SK-N-SH (cell line): ENCODE results near the gene SEZ6. TPM values are rescaled to one million over a fixed set of nuclear protein-coding genes. Genes with fewer than 3 reads are reported as not detected.

Experiments
- CTCF ChIA-PET: fragments of 300-600, 350-600 bp; formaldehyde crosslinking; extraction: SDS; loops from one replicate; lab custom pipeline; 2021; lab: Yijun Ruan, JAX
- POLR2A ChIA-PET: fragments of 350-600 bp; sonication (Branson Sonifier 250); formaldehyde crosslinking; extraction: SDS; loops from one replicate; lab custom pipeline; 2020; ENCODE audit warnings: antibody characterized with exemption, inconsistent platforms; lab: Yijun Ruan, JAX
- DNase-seq: peaks from one replicate; pipeline ENCODE4 v3.0.0; 2012
- H2AFZ ChIP-seq: fragments of 200-600 bp; sonication (generic); 2 replicates; pipeline ENCODE4 v1.8.1; 2016; ENCODE audit warnings: antibody characterized with exemption, mild to moderate bottlenecking, low read depth
- H3F3A ChIP-seq: fragments of 200-600 bp; sonication (generic); replicated peaks from 2 replicates; pipeline ENCODE3; 2016; ENCODE audit warnings: antibody characterized with exemption, mild to moderate bottlenecking; ENCODE audit not compliant: insufficient read depth
- H3K27ac ChIP-seq, 2 experiments: fragments of 200-500 bp in 1 of 2; fragments of 200-600 bp in 1 of 2; sonication (Bioruptor generic) in 1 of 2; sonication (generic), shearing (Covaris generic) in 1 of 2; 2 replicates each; pipeline versions ENCODE4 v1.5.1 to v1.6.1; 2014 to 2016; ENCODE audit warnings: low read depth in 2 of 2, inconsistent platforms in 1 of 2, low read length in 1 of 2, mild to moderate bottlenecking in 1 of 2, mixed read lengths in 1 of 2
- H3K27me3 ChIP-seq: fragments of 200-600 bp; sonication (generic), shearing (Covaris generic); 2 replicates; pipeline ENCODE4 v1.6.1; 2016; ENCODE audit warnings: mixed run types; ENCODE audit not compliant: insufficient read depth
- H3K36me3 ChIP-seq, 2 experiments: fragments of 200-500 bp in 1 of 2; fragments of 200-600 bp in 1 of 2; sonication (Bioruptor generic) in 1 of 2; sonication (generic) in 1 of 2; replicated peaks in 1 of 2; 2 replicates each; pipeline versions ENCODE3 to v1.5.1; 2014 to 2016; ENCODE audit warnings: low read length in 1 of 2, mild to moderate bottlenecking in 1 of 2; ENCODE audit not compliant: insufficient read depth in 2 of 2, control insufficient read depth in 1 of 2
- H3K4me1 ChIP-seq, 2 experiments: fragments of 200-500 bp in 1 of 2; fragments of 200-600 bp in 1 of 2; sonication (Bioruptor generic) in 1 of 2; sonication (generic), shearing (Covaris generic) in 1 of 2; 2 replicates each; pipeline versions ENCODE4 v1.5.1 to v1.6.1; 2014 to 2016; ENCODE audit warnings: low read depth in 1 of 2, low read length in 1 of 2, mixed run types in 1 of 2; ENCODE audit not compliant: insufficient read depth in 2 of 2, control insufficient read depth in 1 of 2
- H3K4me2 ChIP-seq: fragments of 200-600 bp; sonication (generic), shearing (Covaris generic); 2 replicates; pipeline ENCODE4 v1.6.1; 2017; ENCODE audit warnings: mixed run types
- H3K4me3 ChIP-seq, 2 experiments: fragments of 200-500 bp in 1 of 2; fragments of 200-600 bp in 1 of 2; sonication (Bioruptor generic) in 1 of 2; sonication (generic), shearing (Covaris generic) in 1 of 2; 2 replicates each; pipeline versions ENCODE4 v1.5.1 to v1.8.1; 2014 to 2016; ENCODE audit warnings: low read depth in 2 of 2, inconsistent platforms in 1 of 2, low read length in 1 of 2, mild to moderate bottlenecking in 1 of 2, mixed read lengths in 1 of 2, moderate library complexity in 1 of 2
- H3K79me2 ChIP-seq: fragments of 200-600 bp; sonication (generic); 2 replicates; pipeline ENCODE4 v1.8.1; 2017; ENCODE audit warnings: mild to moderate bottlenecking; ENCODE audit not compliant: insufficient read depth
- H3K9ac ChIP-seq: fragments of 200-600 bp; sonication (generic); 2 replicates; pipeline ENCODE4 v1.6.1; 2017; ENCODE audit warnings: mixed run types
- H3K9me2 ChIP-seq: fragments of 200-600 bp; sonication (generic); 2 replicates; pipeline ENCODE4 v1.6.1; 2017; ENCODE audit warnings: mixed run types
- H3K9me3 ChIP-seq: fragments of 200-600 bp; sonication (generic); 2 replicates; pipeline ENCODE4 v1.6.1; 2017; ENCODE audit warnings: mixed run types, mild to moderate bottlenecking, moderate library complexity
- H4K20me1 ChIP-seq: fragments of 200-600 bp; sonication (generic); 2 replicates; pipeline ENCODE4 v1.6.1; 2017; ENCODE audit warnings: mild to moderate bottlenecking, mixed run types; ENCODE audit not compliant: insufficient read depth
- ELF1 ChIP-seq: IDR thresholded peaks from 2 replicates; pipeline ENCODE4 v1.4.0; 2012
- EP300 ChIP-seq, 2 experiments: IDR thresholded peaks; 2 replicates each; pipeline versions ENCODE4 v1.4.0 to v1.6.1; 2012; ENCODE audit warnings: borderline replicate concordance in 1 of 2, low read depth in 1 of 2, low read length in 1 of 2
- EZH2phosphoT487 ChIP-seq: fragments of 200-600 bp; sonication (generic); IDR thresholded peaks from 2 replicates; pipeline ENCODE4 v1.6.1; 2017; ENCODE audit warnings: low read depth, mixed run types, mild to moderate bottlenecking, antibody characterized with exemption, moderate library complexity, borderline replicate concordance
- FOXJ3 ChIP-seq: sonication (generic); formaldehyde crosslinking; IDR thresholded peaks from 2 replicates; pipeline ENCODE4 v1.5.1; 2020; ENCODE audit warnings: mild to moderate bottlenecking, missing genetic modification reagents
- GABPA ChIP-seq: IDR thresholded peaks from 2 replicates; pipeline ENCODE4 v1.4.0; 2012; ENCODE audit warnings: low read depth, mild to moderate bottlenecking
- GATA2 ChIP-seq: sonication (generic); formaldehyde crosslinking; IDR thresholded peaks from 2 replicates; pipeline ENCODE4 v1.5.0; 2020; ENCODE audit warnings: mild to moderate bottlenecking, missing genetic modification reagents
- MEF2A ChIP-seq: IDR thresholded peaks from 2 replicates; pipeline ENCODE4 v1.4.0; 2012; ENCODE audit warnings: low read depth, borderline replicate concordance
- MXI1 ChIP-seq: IDR thresholded peaks from 2 replicates; pipeline ENCODE4 v1.6.1; 2012; ENCODE audit warnings: mild to moderate bottlenecking, low read depth, low read length, improper control_type of control experiment
- NFIC ChIP-seq: IDR thresholded peaks from 2 replicates; pipeline ENCODE4 v1.4.0; 2012; ENCODE audit warnings: borderline replicate concordance
- NRF1 ChIP-seq: IDR thresholded peaks from 2 replicates; pipeline ENCODE4 v1.6.1; 2012; ENCODE audit warnings: low read depth, mild to moderate bottlenecking, low read length
- POLR2AphosphoS5 ChIP-seq: IDR thresholded peaks from 2 replicates; pipeline ENCODE4 v1.6.1; 2012; ENCODE audit warnings: low read depth, low read length
- RAD21 ChIP-seq: IDR thresholded peaks from 2 replicates; pipeline ENCODE4 v1.6.1; 2012; ENCODE audit warnings: mild to moderate bottlenecking, low read length
- RFX5 ChIP-seq: IDR thresholded peaks from 2 replicates; pipeline ENCODE4 v1.6.1; 2012; ENCODE audit warnings: mild to moderate bottlenecking, improper control_type of control experiment, low read length
- RXRA ChIP-seq: IDR thresholded peaks from 2 replicates; pipeline ENCODE4 v1.4.0; 2012; ENCODE audit warnings: low read depth, mild to moderate bottlenecking, borderline replicate concordance
- YY1 ChIP-seq: IDR thresholded peaks from 2 replicates; pipeline ENCODE4 v1.4.0; 2012; ENCODE audit warnings: low read depth, mild to moderate bottlenecking
- WGBS: methylation state at CpG from one replicate; pipeline ENCODE4 v1.1.6; 2017; ENCODE audit warnings: low lambda C conversion rate; 5-methylcytosine and 5-hydroxymethylcytosine counted together
- polyA plus RNA-seq, 3 experiments: library from polyadenylated mRNA; depleted of rRNA; stranded (reverse); fragments of >200 nt; gene quantifications; 2 replicates each; pipeline ENCODE4 v1.2.3, GENCODE V29; 2012
- TF ChIP-seq, protein P1 (sequence below): IDR thresholded peaks from 2 replicates; pipeline ENCODE4 v1.4.0; 2012; ENCODE audit warnings: low read depth, borderline replicate concordance
- TF ChIP-seq, protein P2 (sequence below): IDR thresholded peaks from 2 replicates; pipeline ENCODE4 v1.4.0; 2012; ENCODE audit warnings: low read depth
- TF ChIP-seq, protein P3 (sequence below): IDR thresholded peaks from 2 replicates; pipeline ENCODE4 v1.6.1; 2012; ENCODE audit warnings: mild to moderate bottlenecking, low read depth, low read length, moderate library complexity
- TF ChIP-seq, protein P4 (sequence below): fragments of 200-600 bp; sonication (generic); IDR thresholded peaks from 2 replicates; pipeline ENCODE4 v1.6.1; 2017; ENCODE audit warnings: antibody characterized with exemption, mild to moderate bottlenecking, moderate library complexity
- TF ChIP-seq, protein P5 (sequence below): IDR thresholded peaks from 2 replicates; pipeline ENCODE4; 2012
- TF ChIP-seq, protein P6 (sequence below): fragments of 150-350 bp; IDR thresholded peaks from 2 replicates; pipeline ENCODE4 v1.6.1; 2016; ENCODE audit warnings: mild to moderate bottlenecking, low read depth, low read length
- TF ChIP-seq, protein P7 (sequence below): IDR thresholded peaks from 2 replicates; pipeline ENCODE4 v1.4.0; 2012; ENCODE audit warnings: low read depth, borderline replicate concordance

The SEZ6 gene
- polyA plus RNA-seq, 1 of the 3 experiments (the other 2 are of a cell fraction): 0.12 TPM

DNA sequence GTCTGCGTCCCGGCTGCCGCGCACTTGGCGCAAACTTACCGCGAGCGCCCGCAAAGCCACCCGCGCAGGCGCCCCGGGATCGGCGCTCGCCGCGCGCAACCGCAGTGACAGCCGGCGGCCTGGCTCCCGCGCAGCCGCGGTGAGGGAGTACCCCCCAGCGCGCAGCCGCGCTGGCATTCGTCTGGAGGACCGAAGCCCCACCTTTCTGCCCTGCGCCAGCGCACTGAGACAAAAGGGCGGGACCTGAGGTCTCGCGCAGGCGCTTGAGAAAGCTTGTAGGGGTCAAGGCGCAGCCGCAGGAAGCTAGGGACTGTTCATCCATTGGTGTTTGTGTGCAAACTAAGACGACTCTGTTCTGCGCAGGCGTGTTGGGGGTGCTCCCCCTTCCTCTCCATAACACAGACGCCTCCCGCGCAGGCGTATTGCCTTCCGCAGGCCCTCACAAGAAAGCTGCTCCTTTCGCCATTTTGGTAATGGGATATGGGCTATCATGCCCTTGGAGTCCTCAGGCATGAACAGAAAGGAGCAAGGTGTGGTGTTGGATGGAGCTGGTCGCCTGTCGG, 54.3 kb downstream of the SEZ6 start, which contains the start of gene PHF12:
TSS of gene PHF12 (minus strand) at position 91 of the 563 bp plus-strand sequence. CDS start 558 bp downstream, outside the sequence.
- Histone ChIP-seq H3K79me2 (peaks cover 46% of the 10 kb centered on the region), H3K9me3 (no peaks in the 10 kb centered on the region), H3K27ac (peak within 1 kb of the TSS; percentile 99 to 100), H4K20me1 (no peaks in the 10 kb centered on the region; the same call in 1 of the 2 replicates), H2AFZ (peak within 1 kb of the TSS; percentile 68), H3K9me2 (no peaks in the 10 kb centered on the region), H3F3A (peaks cover 32% of the 10 kb centered on the region), H3K4me3 (peak within 1 kb of the TSS; percentile 83 to 93), H3K4me1 (peaks cover 21 to 24% of the 10 kb centered on the region in 2 experiments), H3K4me2 (peak within 1 kb of the TSS; percentile 96), H3K36me3 (peaks cover 4 to 8% of the 10 kb centered on the region in 2 experiments), H3K27me3 (no peaks in the 10 kb centered on the region), H3K9ac (peak within 1 kb of the TSS; percentile 90)
- ChIA-PET POLR2A (interaction anchor here (0.6 to 1.2 kb wide), 10 partner anchors 14 to 240 kb away, joined by 3 to 8 read pairs (median 4); partner anchors contain the start of genes FLOT2, PROCA1 and RPL23A), CTCF (interaction anchor here (0.6 to 15.3 kb wide), 11 partner anchors 9 to 282 kb away, joined by 3 to 947 read pairs (median 4); partner anchors contain the start of gene TLCD1)
- peak; percentile 97 for DNase-seq
- WGBS: under 1% methylated on average over 30 of the region's 51 CpGs
- TF ChIP-seq EZH2phosphoT487 (no peak), EP300 (IDR thresholded peaks at IDR 0.05; ENCODE audit: borderline replicate concordance in 1 of 2, low read depth in 1 of 2, low read length in 1 of 2) (no peak), GATA2 (CRISPR knock-in tag) (no peak), RFX5 (no peak), MXI1 (no peak), RXRA (no peak), RAD21 (no peak), MEF2A (no peak), NRF1 (peak; percentile 98), FOXJ3 (CRISPR knock-in tag) (no peak), GABPA (no peak), YY1 (no peak; the same call in 1 of the 2 replicates), POLR2AphosphoS5 (peak; percentile 49), NFIC (no peak), ELF1 (no peak)
- TF ChIP-seq, protein P1, sequence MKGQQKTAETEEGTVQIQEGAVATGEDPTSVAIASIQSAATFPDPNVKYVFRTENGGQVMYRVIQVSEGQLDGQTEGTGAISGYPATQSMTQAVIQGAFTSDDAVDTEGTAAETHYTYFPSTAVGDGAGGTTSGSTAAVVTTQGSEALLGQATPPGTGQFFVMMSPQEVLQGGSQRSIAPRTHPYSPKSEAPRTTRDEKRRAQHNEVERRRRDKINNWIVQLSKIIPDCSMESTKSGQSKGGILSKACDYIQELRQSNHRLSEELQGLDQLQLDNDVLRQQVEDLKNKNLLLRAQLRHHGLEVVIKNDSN: no peak
- TF ChIP-seq, protein P2, sequence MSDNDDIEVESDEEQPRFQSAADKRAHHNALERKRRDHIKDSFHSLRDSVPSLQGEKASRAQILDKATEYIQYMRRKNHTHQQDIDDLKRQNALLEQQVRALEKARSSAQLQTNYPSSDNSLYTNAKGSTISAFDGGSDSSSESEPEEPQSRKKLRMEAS: no peak
- TF ChIP-seq, protein P3, sequence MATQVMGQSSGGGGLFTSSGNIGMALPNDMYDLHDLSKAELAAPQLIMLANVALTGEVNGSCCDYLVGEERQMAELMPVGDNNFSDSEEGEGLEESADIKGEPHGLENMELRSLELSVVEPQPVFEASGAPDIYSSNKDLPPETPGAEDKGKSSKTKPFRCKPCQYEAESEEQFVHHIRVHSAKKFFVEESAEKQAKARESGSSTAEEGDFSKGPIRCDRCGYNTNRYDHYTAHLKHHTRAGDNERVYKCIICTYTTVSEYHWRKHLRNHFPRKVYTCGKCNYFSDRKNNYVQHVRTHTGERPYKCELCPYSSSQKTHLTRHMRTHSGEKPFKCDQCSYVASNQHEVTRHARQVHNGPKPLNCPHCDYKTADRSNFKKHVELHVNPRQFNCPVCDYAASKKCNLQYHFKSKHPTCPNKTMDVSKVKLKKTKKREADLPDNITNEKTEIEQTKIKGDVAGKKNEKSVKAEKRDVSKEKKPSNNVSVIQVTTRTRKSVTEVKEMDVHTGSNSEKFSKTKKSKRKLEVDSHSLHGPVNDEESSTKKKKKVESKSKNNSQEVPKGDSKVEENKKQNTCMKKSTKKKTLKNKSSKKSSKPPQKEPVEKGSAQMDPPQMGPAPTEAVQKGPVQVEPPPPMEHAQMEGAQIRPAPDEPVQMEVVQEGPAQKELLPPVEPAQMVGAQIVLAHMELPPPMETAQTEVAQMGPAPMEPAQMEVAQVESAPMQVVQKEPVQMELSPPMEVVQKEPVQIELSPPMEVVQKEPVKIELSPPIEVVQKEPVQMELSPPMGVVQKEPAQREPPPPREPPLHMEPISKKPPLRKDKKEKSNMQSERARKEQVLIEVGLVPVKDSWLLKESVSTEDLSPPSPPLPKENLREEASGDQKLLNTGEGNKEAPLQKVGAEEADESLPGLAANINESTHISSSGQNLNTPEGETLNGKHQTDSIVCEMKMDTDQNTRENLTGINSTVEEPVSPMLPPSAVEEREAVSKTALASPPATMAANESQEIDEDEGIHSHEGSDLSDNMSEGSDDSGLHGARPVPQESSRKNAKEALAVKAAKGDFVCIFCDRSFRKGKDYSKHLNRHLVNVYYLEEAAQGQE: no peak
- TF ChIP-seq, protein P4, sequence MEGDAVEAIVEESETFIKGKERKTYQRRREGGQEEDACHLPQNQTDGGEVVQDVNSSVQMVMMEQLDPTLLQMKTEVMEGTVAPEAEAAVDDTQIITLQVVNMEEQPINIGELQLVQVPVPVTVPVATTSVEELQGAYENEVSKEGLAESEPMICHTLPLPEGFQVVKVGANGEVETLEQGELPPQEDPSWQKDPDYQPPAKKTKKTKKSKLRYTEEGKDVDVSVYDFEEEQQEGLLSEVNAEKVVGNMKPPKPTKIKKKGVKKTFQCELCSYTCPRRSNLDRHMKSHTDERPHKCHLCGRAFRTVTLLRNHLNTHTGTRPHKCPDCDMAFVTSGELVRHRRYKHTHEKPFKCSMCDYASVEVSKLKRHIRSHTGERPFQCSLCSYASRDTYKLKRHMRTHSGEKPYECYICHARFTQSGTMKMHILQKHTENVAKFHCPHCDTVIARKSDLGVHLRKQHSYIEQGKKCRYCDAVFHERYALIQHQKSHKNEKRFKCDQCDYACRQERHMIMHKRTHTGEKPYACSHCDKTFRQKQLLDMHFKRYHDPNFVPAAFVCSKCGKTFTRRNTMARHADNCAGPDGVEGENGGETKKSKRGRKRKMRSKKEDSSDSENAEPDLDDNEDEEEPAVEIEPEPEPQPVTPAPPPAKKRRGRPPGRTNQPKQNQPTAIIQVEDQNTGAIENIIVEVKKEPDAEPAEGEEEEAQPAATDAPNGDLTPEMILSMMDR: no peak
- TF ChIP-seq, protein P5, sequence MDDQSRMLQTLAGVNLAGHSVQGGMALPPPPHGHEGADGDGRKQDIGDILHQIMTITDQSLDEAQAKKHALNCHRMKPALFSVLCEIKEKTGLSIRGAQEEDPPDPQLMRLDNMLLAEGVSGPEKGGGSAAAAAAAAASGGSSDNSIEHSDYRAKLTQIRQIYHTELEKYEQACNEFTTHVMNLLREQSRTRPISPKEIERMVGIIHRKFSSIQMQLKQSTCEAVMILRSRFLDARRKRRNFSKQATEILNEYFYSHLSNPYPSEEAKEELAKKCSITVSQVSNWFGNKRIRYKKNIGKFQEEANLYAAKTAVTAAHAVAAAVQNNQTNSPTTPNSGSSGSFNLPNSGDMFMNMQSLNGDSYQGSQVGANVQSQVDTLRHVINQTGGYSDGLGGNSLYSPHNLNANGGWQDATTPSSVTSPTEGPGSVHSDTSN: no peak
- TF ChIP-seq, protein P6, sequence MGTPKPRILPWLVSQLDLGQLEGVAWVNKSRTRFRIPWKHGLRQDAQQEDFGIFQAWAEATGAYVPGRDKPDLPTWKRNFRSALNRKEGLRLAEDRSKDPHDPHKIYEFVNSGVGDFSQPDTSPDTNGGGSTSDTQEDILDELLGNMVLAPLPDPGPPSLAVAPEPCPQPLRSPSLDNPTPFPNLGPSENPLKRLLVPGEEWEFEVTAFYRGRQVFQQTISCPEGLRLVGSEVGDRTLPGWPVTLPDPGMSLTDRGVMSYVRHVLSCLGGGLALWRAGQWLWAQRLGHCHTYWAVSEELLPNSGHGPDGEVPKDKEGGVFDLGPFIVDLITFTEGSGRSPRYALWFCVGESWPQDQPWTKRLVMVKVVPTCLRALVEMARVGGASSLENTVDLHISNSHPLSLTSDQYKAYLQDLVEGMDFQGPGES: no peak
- TF ChIP-seq, protein P7, sequence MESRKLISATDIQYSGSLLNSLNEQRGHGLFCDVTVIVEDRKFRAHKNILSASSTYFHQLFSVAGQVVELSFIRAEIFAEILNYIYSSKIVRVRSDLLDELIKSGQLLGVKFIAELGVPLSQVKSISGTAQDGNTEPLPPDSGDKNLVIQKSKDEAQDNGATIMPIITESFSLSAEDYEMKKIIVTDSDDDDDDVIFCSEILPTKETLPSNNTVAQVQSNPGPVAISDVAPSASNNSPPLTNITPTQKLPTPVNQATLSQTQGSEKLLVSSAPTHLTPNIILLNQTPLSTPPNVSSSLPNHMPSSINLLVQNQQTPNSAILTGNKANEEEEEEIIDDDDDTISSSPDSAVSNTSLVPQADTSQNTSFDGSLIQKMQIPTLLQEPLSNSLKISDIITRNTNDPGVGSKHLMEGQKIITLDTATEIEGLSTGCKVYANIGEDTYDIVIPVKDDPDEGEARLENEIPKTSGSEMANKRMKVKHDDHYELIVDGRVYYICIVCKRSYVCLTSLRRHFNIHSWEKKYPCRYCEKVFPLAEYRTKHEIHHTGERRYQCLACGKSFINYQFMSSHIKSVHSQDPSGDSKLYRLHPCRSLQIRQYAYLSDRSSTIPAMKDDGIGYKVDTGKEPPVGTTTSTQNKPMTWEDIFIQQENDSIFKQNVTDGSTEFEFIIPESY: peak; percentile 50; the same call in 1 of the 2 replicates
